ENCODE results near the gene SIVA1. TPM values are rescaled to one million over a fixed set of nuclear protein-coding genes. Genes with fewer than 3 reads are reported as not detected.

SIVA1 gene
- total and polyA plus RNA-seq, 2 of the 4 experiments (the other 2 are of a cell fraction): 166 to 184 TPM

DNA sequence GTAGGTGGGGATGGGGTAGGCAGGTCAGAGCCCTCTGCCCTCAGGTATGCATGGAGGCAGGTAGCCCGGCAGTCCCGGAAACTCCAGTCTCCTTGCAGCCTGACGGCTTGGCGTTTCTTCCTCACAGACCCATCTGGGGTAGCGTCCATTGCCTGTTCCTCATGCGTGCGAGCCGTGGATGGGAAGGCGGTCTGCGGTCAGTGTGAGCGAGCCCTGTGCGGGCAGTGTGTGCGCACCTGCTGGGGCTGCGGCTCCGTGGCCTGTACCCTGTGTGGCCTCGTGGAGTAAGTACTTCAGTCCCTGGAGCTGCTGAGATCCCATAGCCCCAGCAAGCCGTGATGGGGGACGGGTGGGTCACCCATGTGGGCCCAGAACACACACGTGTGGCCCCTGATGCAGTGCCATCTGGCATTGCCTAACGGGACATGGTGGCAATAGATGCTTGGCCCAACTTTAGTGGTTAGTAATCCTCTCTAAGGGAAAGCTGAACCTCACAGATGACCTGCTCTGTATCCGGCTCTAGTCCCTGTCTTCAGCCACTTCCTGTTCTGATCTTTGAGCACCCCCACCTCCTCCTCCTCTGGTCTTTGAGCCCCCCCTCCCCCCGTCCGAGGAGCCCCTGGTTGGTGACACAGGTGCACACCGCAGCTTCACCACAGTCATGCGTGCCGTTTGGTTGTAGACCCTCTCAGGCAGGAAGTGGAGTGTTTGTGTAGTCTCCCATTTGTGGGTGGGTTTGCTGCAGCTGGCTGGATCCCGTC, 3.7 kb downstream of the SIVA1 start:
- H2AK5ac ChIP-seq (ENCODE audit: low read depth, low read length): no peak overlapping the region
- no peak overlapping the region for H3K14ac ChIP-seq (replicated peaks; ENCODE audit: low read depth, low read length)
- peaks cover 6% of the 10 kb centered on the region; the same call in 1 of the 2 replicates for H3K4me1 ChIP-seq (ENCODE audit: control insufficient read depth, insufficient read depth, low read length)
- H3K4ac ChIP-seq (ENCODE audit: low read depth, low read length): no peak overlapping the region
- dilution Hi-C loops (cut with HindIII; ENCODE audit: low sequenced_read_pairs, unreplicated experiment) (no loop called here), in situ Hi-C loops (cut with MboI; ENCODE audit: low sequenced_read_pairs) (no loop called here), intact Hi-C loops (cut with micrococcal nuclease) (no loop called here)
- H2BK15ac ChIP-seq (ENCODE audit: low read depth, low read length): no peak overlapping the region
- no peak overlapping the region for H4K91ac ChIP-seq (ENCODE audit: insufficient read depth, low read depth, low read length)
- no peaks in the 10 kb centered on the region for H3K9me3 ChIP-seq (ENCODE audit: control insufficient read depth, insufficient read depth, low read length)
- BruUV-seq (replicated peaks): no TSS peak
- H3K79me1 ChIP-seq (ENCODE audit: low read depth in 1 of 2, low read length in 2 of 2): peaks cover 8 to 63% of the 10 kb centered on the region in 2 experiments; a peak in 2 of 4 replicates
- H2BK120ac ChIP-seq (ENCODE audit: low read depth, low read length): no peak overlapping the region
- no peak overlapping the region for H3K4me2 ChIP-seq (ENCODE audit: low read depth, low read length)
- no peak overlapping the region for H2AK9ac ChIP-seq (replicated peaks; ENCODE audit: low read depth, low read length, poor library complexity)
- no peak overlapping the region for H3K27ac ChIP-seq (ENCODE audit: insufficient read depth, low read length)
- no peak overlapping the region for H2BK5ac ChIP-seq (ENCODE audit: low read depth, low read length, poor library complexity, severe bottlenecking)
- no peak for DNase-seq
- no peak overlapping the region for H3K23ac ChIP-seq (ENCODE audit: low read depth, low read length)
- H4K20me1 ChIP-seq (ENCODE audit: insufficient read depth, low read length): peaks cover 56% of the 10 kb centered on the region
- POLR2A ChIA-PET (ENCODE audit: unreplicated experiment): no interaction called here
- TF ChIP-seq MXI1 (IDR thresholded peaks at IDR 0.05; ENCODE audit: borderline replicate concordance, low read depth, low read length) (no peak), RFX5 (IDR thresholded peaks at IDR 0.05; ENCODE audit: low read depth, low read length) (no peak), MAFK (IDR thresholded peaks at IDR 0.05; ENCODE audit: low read depth, low read length) (no peak), FOS (IDR thresholded peaks at IDR 0.05; ENCODE audit: low read depth, low read length) (no peak), RCOR1 (IDR thresholded peaks at IDR 0.05; ENCODE audit: insufficient replicate concordance, low read length) (no peak), MAZ (IDR thresholded peaks at IDR 0.05; ENCODE audit: borderline replicate concordance, low read depth, low read length) (no peak), BHLHE40 (IDR thresholded peaks at IDR 0.05; ENCODE audit: low read depth, low read length) (no peak)
- no peak for ATAC-seq (ENCODE audit: low read depth)
- CTCF ChIA-PET: no interaction called here
- no peak overlapping the region for H4K8ac ChIP-seq (ENCODE audit: low read depth in 2 of 2, low read length in 2 of 2)
- H3K27me3 ChIP-seq (ENCODE audit: control insufficient read depth, insufficient read depth, low read length): no peaks in the 10 kb centered on the region
- H3K4me3 ChIP-seq (ENCODE audit: insufficient read depth, low read depth, low read length): no peak overlapping the region
- H3K36me3 ChIP-seq (ENCODE audit: control insufficient read depth, insufficient read depth, low read length): peaks cover 39% of the 10 kb centered on the region
- H3K9ac ChIP-seq (ENCODE audit: low read depth, low read length): no peak overlapping the region
- H3K9me1 ChIP-seq (ENCODE audit: insufficient read depth, low read length): no peaks in the 10 kb centered on the region
- H4K5ac ChIP-seq (ENCODE audit: low read depth, low read length): no peak overlapping the region
- H2AFZ ChIP-seq (replicated peaks; ENCODE audit: low read length, poor library complexity): no peak overlapping the region
- H3K56ac ChIP-seq (ENCODE audit: extremely low read depth, insufficient read depth, low read length): no peak overlapping the region
- WGBS, 2 experiments (ENCODE audit: extremely low coverage in 2 of 2, insufficient read length in 1 of 2): 97% methylated on average over 14 of the region's 27 CpGs; no CpG with 5 or more reads in 1 of the 2 experiments
- no peak overlapping the region for H2BK20ac ChIP-seq (ENCODE audit: low read depth, low read length)
- no peak overlapping the region for H3K18ac ChIP-seq (ENCODE audit: low read depth, low read length)
